ENCODE measurements around the gene POLR2F.
A peak's percentile ranks its signal among the peaks of the same experiment; 100 is the strongest.

The POLR2F gene

DNA sequence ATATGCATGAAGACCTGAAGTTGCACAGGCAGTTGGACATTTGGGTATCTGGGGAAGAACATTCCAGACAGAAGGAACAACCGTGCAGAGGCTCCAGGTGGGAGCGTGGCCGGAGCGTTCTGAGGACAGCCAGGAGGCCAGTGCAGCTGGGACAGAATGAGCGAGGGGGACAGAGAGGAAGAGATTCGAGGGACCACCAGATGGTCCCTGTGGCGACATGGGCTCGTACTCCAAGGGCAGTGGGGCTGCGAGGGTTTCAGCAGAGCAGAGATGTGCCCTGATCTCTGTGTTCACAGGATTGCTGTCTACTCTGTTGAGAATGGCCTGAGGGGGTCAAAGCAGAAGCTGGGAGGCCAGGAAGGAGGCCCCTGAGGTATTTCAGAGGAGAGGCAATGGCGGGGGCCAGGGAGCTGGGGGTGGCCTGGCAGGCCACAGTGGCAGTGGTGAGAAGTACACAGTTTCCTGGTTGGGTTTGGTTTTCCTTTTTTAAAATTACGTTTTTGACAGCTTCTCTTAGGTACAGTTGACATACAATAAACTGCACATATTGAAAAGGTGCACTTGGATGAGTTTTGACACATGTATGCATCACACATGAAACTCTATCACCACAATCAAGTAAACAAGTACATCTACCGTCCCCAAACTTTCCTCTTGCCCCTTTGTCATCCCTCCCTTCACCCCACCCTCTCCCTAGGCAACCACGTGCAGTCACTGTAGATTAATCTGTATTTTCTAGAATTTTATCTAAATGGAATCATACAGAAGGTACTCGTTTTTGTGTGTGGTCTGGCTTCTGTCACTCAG lies 55.7 kb downstream of the POLR2F start:
- DNase-seq: no peak

DNA sequence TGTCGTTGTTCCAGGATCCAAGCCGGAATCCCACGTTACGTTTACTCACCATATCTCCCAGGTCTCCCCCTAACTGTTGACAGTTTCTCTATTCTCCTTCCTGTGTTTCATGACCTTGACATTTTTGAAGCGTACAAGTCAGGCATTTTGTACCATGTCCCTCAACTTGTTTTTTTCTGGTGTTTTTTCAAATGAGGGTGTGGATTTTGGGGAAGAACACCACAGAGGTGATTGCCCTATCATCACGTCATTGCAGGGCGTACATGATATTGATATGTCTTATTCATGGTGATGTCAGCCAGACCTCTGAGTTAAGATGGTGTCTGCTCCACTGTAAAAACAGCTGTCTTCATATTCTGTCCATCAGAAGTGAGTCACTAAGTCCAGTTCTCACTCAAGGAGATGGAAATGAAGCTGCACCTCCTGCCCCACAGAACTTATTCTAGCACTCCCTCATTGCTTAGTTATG lies 59.1 kb downstream of the POLR2F start:
- no peak for DNase-seq

DNA sequence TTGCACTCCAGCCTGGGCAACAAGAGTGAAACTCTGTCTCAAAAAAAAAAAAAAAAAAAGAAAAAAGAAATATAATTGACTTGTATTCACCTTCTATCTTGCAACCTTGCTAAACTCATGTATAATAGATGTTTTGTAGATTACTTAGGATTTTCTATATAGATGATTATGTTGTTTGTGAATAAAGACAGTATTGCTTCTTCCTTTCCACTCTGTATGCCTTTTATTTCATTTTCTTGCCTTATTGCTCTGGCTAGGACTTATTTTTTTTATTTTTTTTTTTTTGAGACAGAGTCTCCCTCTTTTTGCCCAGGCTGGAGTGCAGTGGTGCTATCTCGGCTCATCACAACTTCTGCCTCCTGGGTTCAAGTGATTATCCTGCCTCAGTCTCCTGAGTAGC lies 60.6 kb downstream of the POLR2F start:
- DNase-seq: no peak

DNA sequence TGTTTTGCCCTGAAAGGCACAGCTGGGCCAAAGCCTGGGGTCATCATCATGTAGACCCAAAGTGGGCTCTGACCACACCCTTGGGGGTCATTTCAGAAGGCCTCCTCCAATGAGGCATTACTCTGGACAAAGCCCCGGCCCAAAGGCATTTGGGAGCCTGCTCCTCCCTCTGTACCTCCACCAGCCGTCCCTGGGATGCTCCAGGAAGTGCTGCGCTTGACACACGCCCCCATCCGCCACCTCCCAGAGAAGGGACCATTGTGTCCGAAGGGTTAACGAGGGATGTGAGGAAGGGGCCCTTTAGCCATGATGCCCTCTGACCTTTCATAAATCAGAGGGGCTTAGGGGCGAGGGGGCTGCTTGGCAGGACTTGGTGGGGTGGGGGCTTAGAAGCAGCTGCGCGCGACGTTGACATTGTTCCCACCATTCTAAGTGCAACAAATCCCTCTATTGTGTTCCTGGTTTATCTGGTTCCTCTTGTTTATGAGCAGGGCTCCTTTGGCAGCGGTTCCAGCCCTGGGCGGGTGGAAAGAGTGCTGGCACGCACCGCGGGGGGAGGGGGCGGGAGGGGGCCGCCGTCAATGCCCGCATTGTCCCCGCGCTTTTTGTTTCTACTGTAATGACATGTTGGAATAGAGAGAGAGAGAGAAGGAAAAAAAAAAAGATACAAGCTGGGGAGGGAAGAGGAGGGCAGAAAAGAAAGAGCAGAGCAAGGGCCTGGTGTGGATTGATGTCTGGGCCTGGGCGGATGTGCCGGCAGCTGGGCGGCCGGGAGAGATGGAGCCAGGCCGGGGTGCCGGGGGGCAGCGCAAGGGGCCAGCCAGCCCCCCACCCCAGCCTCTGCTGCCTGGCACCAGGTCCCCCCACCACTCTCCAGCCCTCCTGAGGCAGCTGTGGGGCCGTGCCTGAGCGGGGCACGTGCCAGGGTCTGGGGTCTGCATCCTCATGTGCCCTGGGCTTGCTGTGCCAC lies 63.0 kb downstream of the POLR2F start:
- DNase-seq: no peak

DNA sequence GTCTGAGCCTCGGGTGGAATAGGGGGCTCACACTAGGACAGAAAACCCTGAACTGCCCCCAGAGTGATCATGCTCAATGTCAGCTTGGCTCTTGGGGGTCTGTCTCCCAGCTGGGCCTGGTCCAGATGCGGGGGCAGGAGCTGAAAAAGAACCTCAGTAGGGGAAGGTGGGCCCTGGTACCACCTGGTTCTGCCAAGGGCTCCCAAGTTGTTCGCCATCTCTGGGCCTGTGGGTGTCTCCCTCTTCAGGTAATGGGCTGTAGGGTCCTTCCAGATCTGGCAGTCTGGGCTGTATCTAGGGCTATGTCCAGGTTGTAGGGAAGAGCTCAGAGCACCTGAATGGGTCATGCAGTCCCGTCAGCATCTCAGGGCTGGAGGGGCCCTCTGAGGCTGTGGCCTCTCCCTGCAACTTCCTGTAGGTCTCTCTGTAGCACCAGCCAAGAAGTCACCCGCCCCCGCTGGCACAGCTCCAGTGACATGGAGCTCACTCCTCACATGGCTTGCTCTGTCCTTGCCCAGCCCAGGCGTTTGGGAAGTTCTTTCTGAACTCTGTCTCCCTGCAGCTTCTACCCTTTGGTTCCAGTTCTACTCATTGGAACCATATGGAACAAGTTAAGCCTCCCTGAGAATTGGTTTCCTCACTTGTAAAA lies 63.9 kb downstream of the POLR2F start:
- peak; percentile 78 for DNase-seq

DNA sequence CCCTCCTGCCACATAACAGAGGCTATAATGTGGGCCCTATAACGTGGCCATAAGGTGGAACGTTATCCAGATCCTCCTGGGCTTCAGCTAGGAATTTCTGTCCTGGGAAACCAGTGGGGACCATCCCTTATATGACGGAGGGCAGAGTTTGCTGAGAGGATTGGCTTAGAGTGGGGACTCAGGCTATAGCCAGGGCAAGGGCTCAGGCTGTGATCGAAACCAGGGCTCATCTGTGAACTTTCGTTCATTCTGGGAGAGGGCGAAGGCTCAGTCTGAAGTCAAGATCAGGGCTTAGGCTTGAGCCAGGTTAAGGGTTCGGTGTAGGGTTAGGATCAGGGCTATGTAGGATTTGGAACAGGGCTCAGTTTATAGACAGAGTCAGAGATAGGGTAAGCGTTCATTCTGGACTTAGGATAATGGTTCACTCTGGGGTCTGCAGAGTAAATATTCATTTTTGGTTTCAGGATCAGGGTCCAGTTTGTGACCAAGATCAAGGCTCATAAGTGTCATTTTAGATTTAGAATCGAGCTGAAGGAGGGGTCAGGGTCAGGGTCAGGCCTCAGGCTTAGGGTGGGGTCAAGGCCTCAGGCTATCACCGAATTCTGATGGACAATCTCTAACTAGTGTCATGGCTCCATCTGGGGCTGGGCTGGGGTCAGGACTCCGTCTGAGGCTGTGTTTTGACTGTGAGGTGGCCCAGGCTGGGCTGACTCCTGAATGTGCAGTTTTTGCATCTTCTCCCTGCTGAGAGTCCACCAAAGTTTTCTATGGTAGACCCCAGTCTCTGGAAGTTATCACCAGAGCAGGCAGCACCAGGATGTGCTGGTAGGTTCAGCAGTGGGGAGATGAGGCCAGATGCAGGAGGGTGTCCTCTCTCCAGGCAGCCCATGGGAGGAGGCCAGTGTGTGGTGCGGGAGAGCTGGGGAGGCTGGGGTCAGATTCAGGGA lies 64.7 kb downstream of the POLR2F start:
- no peak for DNase-seq

All from inflammatory macrophage treated with lipopolysaccharide for 4 hours (primary cell).